ENCODE results near the gene NFIA. TPM values are rescaled to one million over a fixed set of nuclear protein-coding genes. Genes with fewer than 3 reads are reported as not detected.

The NFIA gene
- total and polyA plus RNA-seq, 2 of the 13 experiments (the other 11 are each of a cell fraction or from before 2014, with no cell fraction given): 14.7 to 28.5 TPM

DNA sequence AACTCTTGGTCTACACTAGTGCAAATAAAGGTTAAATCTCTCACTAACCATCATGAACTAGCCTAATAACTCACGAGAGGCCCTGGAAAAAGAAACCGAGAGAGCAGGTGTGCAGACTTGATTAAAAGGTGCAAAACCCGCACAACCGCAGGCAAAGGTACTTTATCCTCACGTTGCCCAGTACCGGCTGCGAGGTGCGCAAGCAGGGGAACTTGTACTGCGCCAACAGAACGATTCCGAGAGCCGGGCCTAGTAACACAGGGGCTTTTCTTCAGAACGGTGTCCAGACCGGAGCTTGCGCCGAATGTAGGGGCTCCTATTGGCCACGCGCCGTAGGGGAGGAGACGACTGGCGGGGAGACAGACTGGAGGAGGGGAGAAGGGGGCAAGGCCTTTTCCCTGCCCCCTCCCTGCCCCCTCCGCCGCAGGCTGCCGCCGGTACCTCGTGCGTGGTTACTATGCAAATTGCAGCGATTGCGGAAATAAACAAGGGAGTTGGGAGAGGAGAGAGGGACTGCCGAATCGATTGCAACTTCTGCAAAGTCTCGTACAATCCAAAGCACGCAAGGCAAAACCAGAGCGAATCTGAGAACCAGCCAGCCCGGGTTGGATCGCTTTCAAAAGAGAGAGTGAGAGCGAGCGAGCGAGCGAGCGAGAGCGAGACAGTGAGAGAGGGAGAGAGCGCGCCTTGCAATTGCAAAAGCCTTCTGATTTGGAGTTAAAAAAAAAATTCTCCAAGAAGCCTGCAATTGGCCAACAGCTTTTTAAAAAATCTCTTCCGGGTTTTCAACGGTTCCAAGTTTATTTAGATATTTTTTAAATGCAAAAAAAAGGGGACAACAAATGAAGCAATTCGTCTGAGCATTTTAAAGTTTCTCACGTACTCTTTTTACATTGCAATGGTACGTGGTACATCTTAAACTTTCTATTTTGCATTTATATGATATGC, 5.4 kb upstream of the NFIA start (continued):
- TF ChIP-seq, protein P1, sequence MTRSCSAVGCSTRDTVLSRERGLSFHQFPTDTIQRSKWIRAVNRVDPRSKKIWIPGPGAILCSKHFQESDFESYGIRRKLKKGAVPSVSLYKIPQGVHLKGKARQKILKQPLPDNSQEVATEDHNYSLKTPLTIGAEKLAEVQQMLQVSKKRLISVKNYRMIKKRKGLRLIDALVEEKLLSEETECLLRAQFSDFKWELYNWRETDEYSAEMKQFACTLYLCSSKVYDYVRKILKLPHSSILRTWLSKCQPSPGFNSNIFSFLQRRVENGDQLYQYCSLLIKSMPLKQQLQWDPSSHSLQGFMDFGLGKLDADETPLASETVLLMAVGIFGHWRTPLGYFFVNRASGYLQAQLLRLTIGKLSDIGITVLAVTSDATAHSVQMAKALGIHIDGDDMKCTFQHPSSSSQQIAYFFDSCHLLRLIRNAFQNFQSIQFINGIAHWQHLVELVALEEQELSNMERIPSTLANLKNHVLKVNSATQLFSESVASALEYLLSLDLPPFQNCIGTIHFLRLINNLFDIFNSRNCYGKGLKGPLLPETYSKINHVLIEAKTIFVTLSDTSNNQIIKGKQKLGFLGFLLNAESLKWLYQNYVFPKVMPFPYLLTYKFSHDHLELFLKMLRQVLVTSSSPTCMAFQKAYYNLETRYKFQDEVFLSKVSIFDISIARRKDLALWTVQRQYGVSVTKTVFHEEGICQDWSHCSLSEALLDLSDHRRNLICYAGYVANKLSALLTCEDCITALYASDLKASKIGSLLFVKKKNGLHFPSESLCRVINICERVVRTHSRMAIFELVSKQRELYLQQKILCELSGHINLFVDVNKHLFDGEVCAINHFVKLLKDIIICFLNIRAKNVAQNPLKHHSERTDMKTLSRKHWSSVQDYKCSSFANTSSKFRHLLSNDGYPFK (CRISPR knock-in tag; IDR thresholded peaks at IDR 0.05; ENCODE audit: borderline replicate concordance): peak; percentile 78; the same call in 1 of the 2 replicates
- TF ChIP-seq, protein P2, sequence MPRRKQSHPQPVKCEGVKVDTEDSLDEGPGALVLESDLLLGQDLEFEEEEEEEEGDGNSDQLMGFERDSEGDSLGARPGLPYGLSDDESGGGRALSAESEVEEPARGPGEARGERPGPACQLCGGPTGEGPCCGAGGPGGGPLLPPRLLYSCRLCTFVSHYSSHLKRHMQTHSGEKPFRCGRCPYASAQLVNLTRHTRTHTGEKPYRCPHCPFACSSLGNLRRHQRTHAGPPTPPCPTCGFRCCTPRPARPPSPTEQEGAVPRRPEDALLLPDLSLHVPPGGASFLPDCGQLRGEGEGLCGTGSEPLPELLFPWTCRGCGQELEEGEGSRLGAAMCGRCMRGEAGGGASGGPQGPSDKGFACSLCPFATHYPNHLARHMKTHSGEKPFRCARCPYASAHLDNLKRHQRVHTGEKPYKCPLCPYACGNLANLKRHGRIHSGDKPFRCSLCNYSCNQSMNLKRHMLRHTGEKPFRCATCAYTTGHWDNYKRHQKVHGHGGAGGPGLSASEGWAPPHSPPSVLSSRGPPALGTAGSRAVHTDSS (CRISPR knock-in tag; conservative IDR thresholded peaks at IDR 0.05): no peak
- 0 out of 2 replicates have a peak, but pooled peaks have one; percentile 59 for TF ChIP-seq ZNF878 (CRISPR knock-in tag; IDR thresholded peaks at IDR 0.05)
- no peak for TF ChIP-seq ZFP36 (IDR thresholded peaks at IDR 0.05; ENCODE audit: borderline replicate concordance, low read depth, low read length, partially characterized antibody)
- TF ChIP-seq ZNF333 (CRISPR knock-in tag; IDR thresholded peaks at IDR 0.05; ENCODE audit: borderline replicate concordance): no peak
- TF ChIP-seq, protein P3, sequence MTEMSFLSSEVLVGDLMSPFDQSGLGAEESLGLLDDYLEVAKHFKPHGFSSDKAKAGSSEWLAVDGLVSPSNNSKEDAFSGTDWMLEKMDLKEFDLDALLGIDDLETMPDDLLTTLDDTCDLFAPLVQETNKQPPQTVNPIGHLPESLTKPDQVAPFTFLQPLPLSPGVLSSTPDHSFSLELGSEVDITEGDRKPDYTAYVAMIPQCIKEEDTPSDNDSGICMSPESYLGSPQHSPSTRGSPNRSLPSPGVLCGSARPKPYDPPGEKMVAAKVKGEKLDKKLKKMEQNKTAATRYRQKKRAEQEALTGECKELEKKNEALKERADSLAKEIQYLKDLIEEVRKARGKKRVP (CRISPR knock-in tag; IDR thresholded peaks at IDR 0.05): peak in 1 of 2 experiments; percentile 63; a peak in 2 of 4 replicates
- TF ChIP-seq, protein P4, sequence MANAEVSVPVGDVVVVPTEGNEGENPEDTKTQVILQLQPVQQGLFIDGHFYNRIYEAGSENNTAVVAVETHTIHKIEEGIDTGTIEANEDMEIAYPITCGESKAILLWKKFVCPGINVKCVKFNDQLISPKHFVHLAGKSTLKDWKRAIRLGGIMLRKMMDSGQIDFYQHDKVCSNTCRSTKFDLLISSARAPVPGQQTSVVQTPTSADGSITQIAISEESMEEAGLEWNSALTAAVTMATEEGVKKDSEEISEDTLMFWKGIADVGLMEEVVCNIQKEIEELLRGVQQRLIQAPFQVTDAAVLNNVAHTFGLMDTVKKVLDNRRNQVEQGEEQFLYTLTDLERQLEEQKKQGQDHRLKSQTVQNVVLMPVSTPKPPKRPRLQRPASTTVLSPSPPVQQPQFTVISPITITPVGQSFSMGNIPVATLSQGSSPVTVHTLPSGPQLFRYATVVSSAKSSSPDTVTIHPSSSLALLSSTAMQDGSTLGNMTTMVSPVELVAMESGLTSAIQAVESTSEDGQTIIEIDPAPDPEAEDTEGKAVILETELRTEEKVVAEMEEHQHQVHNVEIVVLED (CRISPR knock-in tag; IDR thresholded peaks at IDR 0.05; ENCODE audit: borderline replicate concordance): peak; percentile 75
- peak; percentile 58; the same call in 1 of the 2 replicates for TF ChIP-seq ATF7-NPFF (CRISPR knock-in tag; IDR thresholded peaks at IDR 0.05; ENCODE audit: low read depth)
- no peak for TF ChIP-seq SCMH1 (CRISPR knock-in tag; IDR thresholded peaks at IDR 0.05; ENCODE audit: borderline replicate concordance)
- TF ChIP-seq, protein P5, sequence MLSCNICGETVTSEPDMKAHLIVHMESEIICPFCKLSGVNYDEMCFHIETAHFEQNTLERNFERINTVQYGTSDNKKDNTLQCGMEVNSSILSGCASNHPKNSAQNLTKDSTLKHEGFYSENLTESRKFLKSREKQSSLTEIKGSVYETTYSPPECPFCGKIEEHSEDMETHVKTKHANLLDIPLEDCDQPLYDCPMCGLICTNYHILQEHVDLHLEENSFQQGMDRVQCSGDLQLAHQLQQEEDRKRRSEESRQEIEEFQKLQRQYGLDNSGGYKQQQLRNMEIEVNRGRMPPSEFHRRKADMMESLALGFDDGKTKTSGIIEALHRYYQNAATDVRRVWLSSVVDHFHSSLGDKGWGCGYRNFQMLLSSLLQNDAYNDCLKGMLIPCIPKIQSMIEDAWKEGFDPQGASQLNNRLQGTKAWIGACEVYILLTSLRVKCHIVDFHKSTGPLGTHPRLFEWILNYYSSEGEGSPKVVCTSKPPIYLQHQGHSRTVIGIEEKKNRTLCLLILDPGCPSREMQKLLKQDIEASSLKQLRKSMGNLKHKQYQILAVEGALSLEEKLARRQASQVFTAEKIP (CRISPR knock-in tag; IDR thresholded peaks at IDR 0.05; ENCODE audit: borderline replicate concordance): no peak
- TF ChIP-seq ZNF160 (CRISPR knock-in tag; IDR thresholded peaks at IDR 0.05): peak; percentile 73; the same call in 1 of the 2 replicates
- TF ChIP-seq, protein P6, sequence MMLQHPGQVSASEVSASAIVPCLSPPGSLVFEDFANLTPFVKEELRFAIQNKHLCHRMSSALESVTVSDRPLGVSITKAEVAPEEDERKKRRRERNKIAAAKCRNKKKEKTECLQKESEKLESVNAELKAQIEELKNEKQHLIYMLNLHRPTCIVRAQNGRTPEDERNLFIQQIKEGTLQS (CRISPR knock-in tag; IDR thresholded peaks at IDR 0.05): peak; percentile 34; the same call in 1 of the 2 replicates
- TF ChIP-seq HDAC2 (CRISPR knock-in tag; IDR thresholded peaks at IDR 0.05): peak; percentile 90
- TF ChIP-seq ZNF382 (CRISPR knock-in tag; IDR thresholded peaks at IDR 0.05; ENCODE audit: borderline replicate concordance): no peak
- peak; percentile 85 for TF ChIP-seq PHF21A (CRISPR knock-in tag; IDR thresholded peaks at IDR 0.05)
